Measurements from ENCODE around the gene HOXD12.

Gene HOXD12

DNA sequence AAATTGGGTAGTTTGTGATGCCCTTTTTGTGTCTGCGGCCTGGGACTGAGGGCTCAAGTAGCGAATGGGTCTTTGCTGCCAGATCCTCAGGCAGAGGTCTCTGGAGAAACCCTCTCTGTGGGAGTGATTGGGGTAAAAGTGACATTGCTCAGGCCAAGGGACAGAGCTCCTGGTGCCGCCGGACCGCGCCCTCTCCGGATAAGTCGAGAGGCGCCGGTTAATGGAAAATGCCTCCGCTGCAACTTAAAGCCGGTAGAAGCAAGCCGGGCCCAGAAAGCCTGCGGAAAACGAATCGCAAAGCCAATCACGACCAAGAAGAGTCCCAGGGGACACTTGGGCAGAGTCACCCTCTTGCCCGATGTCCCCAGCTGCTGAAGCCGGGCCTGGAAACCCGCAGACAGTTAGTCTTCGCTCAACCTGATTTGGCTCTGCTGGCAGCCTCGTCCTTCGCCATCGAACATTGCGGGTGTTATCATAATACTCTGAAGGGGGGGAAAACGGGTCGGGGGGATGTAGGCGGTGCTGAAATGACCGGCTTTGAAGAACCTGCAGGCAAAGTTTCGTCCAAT lies 352 bp upstream of the HOXD12 start:
- no peaks in the 10 kb centered on the region for H3K36me3 ChIP-seq (replicated peaks)
- TF ChIP-seq, protein P1, sequence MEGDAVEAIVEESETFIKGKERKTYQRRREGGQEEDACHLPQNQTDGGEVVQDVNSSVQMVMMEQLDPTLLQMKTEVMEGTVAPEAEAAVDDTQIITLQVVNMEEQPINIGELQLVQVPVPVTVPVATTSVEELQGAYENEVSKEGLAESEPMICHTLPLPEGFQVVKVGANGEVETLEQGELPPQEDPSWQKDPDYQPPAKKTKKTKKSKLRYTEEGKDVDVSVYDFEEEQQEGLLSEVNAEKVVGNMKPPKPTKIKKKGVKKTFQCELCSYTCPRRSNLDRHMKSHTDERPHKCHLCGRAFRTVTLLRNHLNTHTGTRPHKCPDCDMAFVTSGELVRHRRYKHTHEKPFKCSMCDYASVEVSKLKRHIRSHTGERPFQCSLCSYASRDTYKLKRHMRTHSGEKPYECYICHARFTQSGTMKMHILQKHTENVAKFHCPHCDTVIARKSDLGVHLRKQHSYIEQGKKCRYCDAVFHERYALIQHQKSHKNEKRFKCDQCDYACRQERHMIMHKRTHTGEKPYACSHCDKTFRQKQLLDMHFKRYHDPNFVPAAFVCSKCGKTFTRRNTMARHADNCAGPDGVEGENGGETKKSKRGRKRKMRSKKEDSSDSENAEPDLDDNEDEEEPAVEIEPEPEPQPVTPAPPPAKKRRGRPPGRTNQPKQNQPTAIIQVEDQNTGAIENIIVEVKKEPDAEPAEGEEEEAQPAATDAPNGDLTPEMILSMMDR (IDR thresholded peaks at IDR 0.05; ENCODE audit: low read depth, low read length, missing control alignments) = no peak
- H3K4me3 ChIP-seq (ENCODE audit: low read depth, low read length) = no peak overlapping the region
- H3K27me3 ChIP-seq (replicated peaks) = peaks cover 97% of the 10 kb centered on the region
- in situ Hi-C loops (cut with HindIII; ENCODE audit: low pct_ligation_motif_present, low sequenced_read_pairs) = loop anchor here (10.0 kb wide), 1 partner anchor 734 kb away; no protein-coding TSS in a partner anchor
- H3K27ac ChIP-seq = no peak overlapping the region
- DNase-seq = no peak

DNA sequence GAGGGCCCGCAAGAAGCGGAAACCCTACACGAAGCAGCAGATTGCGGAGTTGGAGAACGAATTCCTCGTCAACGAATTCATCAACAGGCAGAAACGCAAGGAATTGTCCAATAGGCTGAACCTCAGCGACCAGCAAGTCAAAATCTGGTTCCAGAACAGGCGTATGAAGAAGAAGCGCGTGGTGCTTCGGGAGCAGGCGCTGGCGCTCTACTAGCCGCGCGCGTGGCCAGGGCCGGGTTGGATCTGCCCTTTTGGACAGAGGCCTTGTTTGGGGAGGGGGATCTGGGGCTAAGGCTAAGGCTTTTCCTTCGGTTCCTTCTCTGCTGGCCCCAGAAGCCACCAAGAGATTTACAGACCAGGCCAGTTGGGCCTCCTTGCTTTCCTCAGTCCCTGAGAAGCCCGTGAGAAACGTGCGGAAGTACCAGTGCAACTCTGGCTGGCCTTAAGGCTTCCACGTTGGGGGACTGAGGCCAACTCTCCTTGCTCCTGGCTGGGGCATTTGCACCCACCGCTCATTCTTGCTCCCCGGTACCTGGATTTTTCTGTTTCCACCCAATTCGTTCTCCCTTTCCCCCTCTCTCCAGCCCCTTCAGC lies 1.0 kb downstream of the HOXD12 start:
- Histone ChIP-seq H3K36me3 (replicated peaks) (no peaks in the 10 kb centered on the region), H3K27me3 (replicated peaks) (peaks cover 97% of the 10 kb centered on the region), H3K4me3 (ENCODE audit: low read depth, low read length) (no peak overlapping the region), H3K27ac (no peak overlapping the region)
- no peak for DNase-seq
- in situ Hi-C loops (cut with HindIII; ENCODE audit: low pct_ligation_motif_present, low sequenced_read_pairs) = no loop called here
- TF ChIP-seq, protein P1 (IDR thresholded peaks at IDR 0.05; ENCODE audit: low read depth, low read length, missing control alignments) = no peak

DNA sequence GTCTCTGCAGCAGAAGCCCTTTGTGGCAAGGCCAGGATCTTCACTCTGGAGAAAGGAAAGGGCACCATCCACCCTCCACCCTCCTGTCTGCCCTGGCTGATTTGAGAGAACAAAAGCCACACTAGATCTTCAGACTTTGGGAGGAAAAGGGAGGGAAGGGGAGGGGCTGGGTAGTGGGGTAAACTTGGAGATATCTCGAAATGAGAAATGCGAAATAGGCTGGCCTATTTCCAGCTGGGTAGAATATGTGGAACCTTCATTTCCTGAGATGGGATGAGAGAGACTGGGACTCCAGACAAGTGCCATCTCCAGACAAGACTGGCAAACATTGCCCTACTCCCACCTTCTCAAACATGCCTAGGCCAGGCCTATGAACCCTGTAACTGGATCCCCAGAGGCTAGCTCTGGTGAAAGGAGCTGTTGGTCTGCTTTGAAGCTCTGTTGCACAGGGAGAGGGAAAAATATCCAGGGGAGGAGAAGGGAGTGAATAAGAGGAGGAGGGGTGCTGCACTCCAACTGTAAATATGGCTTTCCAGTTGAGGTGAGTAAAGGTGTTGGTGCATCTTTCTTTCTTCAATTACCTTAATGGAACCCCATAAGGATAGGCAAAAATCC lies 1.7 kb downstream of the HOXD12 start:
- Histone ChIP-seq H3K36me3 (replicated peaks) (no peaks in the 10 kb centered on the region), H3K4me3 (ENCODE audit: low read depth, low read length) (no peak overlapping the region), H3K27me3 (replicated peaks) (peaks cover 97% of the 10 kb centered on the region), H3K27ac (no peak overlapping the region)
- in situ Hi-C loops (cut with HindIII; ENCODE audit: low pct_ligation_motif_present, low sequenced_read_pairs) = no loop called here
- TF ChIP-seq, protein P1 (IDR thresholded peaks at IDR 0.05; ENCODE audit: low read depth, low read length, missing control alignments) = no peak
- no peak for DNase-seq

DNA sequence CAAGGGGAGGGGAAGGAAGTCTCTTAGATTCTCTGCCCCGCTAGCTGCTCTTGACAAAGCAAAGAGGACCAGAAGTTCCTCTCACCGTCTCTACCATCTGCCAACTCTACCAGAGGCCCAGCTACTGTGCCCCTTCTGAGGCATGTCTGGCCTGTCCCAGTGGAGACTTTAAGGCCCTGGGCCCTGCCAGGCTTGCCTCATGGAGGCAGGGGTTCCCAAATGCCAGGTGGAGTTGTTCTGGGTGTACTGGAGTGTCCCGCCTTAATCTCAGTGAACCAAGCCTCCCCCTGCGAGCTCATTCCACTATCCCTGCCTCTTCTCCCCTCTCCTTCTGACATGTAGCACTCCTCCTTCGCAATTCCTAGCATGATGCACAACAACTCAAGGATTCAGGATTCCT lies 2.2 kb downstream of the HOXD12 start:
- DNase-seq = no peak
- TF ChIP-seq, protein P1 (IDR thresholded peaks at IDR 0.05; ENCODE audit: low read depth, low read length, missing control alignments) = no peak
- H3K27me3 ChIP-seq (replicated peaks) = peaks cover 97% of the 10 kb centered on the region
- no peak overlapping the region for H3K27ac ChIP-seq
- H3K36me3 ChIP-seq (replicated peaks) = no peaks in the 10 kb centered on the region
- in situ Hi-C loops (cut with HindIII; ENCODE audit: low pct_ligation_motif_present, low sequenced_read_pairs) = no loop called here
- H3K4me3 ChIP-seq (ENCODE audit: low read depth, low read length) = no peak overlapping the region

DNA sequence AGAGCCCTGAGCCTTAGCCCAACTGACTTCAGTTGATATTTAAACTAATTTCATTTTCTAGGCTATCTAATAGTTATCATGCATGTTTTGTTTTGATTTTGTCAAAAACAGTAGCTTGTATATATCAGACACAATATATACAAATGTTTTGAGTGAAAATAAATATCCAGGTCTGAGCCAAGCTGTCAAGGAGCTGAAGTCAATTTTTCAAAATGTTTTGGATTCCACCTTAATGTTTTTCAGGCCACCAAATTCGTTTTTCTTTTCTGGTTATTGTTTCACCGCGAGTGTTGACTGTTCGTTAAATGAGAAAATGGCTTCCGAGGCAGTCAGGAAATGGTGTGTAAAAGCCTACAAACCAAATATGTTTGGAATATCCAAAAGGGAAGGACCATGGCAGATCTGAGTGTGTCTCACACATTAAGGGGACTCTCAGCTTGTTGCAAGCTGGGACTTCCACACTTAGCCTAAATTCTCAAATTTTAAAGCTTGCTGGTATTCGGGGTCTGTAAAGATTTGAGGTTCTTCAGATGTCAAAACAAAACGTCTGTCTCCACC lies 2.8 kb downstream of the HOXD12 start:
- no peak overlapping the region for H3K27ac ChIP-seq
- no peaks in the 10 kb centered on the region for H3K36me3 ChIP-seq (replicated peaks)
- H3K4me3 ChIP-seq (ENCODE audit: low read depth, low read length) = no peak overlapping the region
- no peak for DNase-seq
- TF ChIP-seq, protein P1 (IDR thresholded peaks at IDR 0.05; ENCODE audit: low read depth, low read length, missing control alignments) = no peak
- in situ Hi-C loops (cut with HindIII; ENCODE audit: low pct_ligation_motif_present, low sequenced_read_pairs) = no loop called here
- H3K27me3 ChIP-seq (replicated peaks) = peaks cover 96% of the 10 kb centered on the region
